IMR-90 (cell line): ENCODE measurements around the gene ANTXRL. TPM values are rescaled to one million over a fixed set of nuclear protein-coding genes. Genes with fewer than 3 reads are reported as not detected.

Experiments
- ATAC-seq: fragments of 200-7000 bp; cut with Tn5 transposase; 2 replicates; pipeline ENCODE4 v1.9.1; 2020; ENCODE audit warnings: low read depth, mild to moderate bottlenecking, moderate library complexity
- BruUV-seq: library from RNA; stranded (reverse); fragments of 400-500 nt; replicated peaks from 2 replicates; lab custom pipeline; 2021; lab: Mats Ljungman, UMichigan
- CTCF ChIA-PET: fragments of 300-600 bp; formaldehyde crosslinking; extraction: SDS; loops from one replicate; lab custom pipeline; 2021; ENCODE audit warnings: antibody characterized with exemption; lab: Yijun Ruan, JAX
- POLR2A ChIA-PET: fragments of 300-600 bp; sonication (Branson Sonifier 250); formaldehyde crosslinking; loops from one replicate; lab custom pipeline; 2022; ENCODE audit warnings: antibody characterized with exemption; ENCODE audit not compliant: unreplicated experiment; lab: Charles Lee
- DNase-seq: peaks from one replicate; pipeline ENCODE4 v3.0.0; 2013
- H2AFZ ChIP-seq: replicated peaks from 2 replicates; pipeline ENCODE3; 2013; ENCODE audit warnings: low read length, mild to moderate bottlenecking; ENCODE audit not compliant: poor library complexity
- H2AK5ac ChIP-seq: 2 replicates; pipeline ENCODE4 v1.6.1; 2013; ENCODE audit warnings: low read depth, low read length, inconsistent platforms
- H2AK9ac ChIP-seq: replicated peaks from 2 replicates; pipeline ENCODE3; 2013; ENCODE audit warnings: mild to moderate bottlenecking, low read depth, low read length, moderate library complexity; ENCODE audit not compliant: poor library complexity
- H2BK120ac ChIP-seq: 2 replicates; pipeline ENCODE4 v1.6.1; 2013; ENCODE audit warnings: low read depth, low read length, inconsistent platforms
- H2BK15ac ChIP-seq: 3 replicates; pipeline ENCODE4 v1.6.1; 2013; ENCODE audit warnings: low read depth, low read length, inconsistent platforms
- H2BK20ac ChIP-seq: 2 replicates; pipeline ENCODE4 v1.6.1; 2013; ENCODE audit warnings: low read depth, mild to moderate bottlenecking, inconsistent platforms, low read length, moderate library complexity
- H2BK5ac ChIP-seq: 2 replicates; pipeline ENCODE4 v1.6.1; 2013; ENCODE audit warnings: mild to moderate bottlenecking, low read depth, low read length, inconsistent platforms; ENCODE audit not compliant: poor library complexity, severe bottlenecking
- H3K14ac ChIP-seq: replicated peaks from 2 replicates; pipeline ENCODE4 v1.6.1; 2013; ENCODE audit warnings: low read depth, low read length, inconsistent platforms
- H3K18ac ChIP-seq: 2 replicates; pipeline ENCODE4 v1.6.1; 2013; ENCODE audit warnings: low read depth, low read length, control low read depth
- H3K23ac ChIP-seq: 2 replicates; pipeline ENCODE4 v1.6.1; 2013; ENCODE audit warnings: low read depth, low read length, inconsistent platforms
- H3K27ac ChIP-seq: 2 replicates; pipeline ENCODE4 v1.5.1; 2013; ENCODE audit warnings: mild to moderate bottlenecking, control low read depth, low read length; ENCODE audit not compliant: insufficient read depth
- H3K27me3 ChIP-seq: 2 replicates; pipeline ENCODE4 v1.6.1; 2013; ENCODE audit warnings: low read length; ENCODE audit not compliant: control insufficient read depth, insufficient read depth
- H3K36me3 ChIP-seq: 2 replicates; pipeline ENCODE4 v1.6.1; 2013; ENCODE audit warnings: low read length, mixed read lengths; ENCODE audit not compliant: control insufficient read depth, insufficient read depth
- H3K4ac ChIP-seq: 2 replicates; pipeline ENCODE4 v1.6.1; 2013; ENCODE audit warnings: low read depth, low read length, inconsistent platforms
- H3K4me1 ChIP-seq: 2 replicates; pipeline ENCODE4 v1.6.1; 2013; ENCODE audit warnings: low read length, mixed read lengths; ENCODE audit not compliant: control insufficient read depth, insufficient read depth
- H3K4me2 ChIP-seq: 2 replicates; pipeline ENCODE4 v1.6.1; 2013; ENCODE audit warnings: low read depth, mild to moderate bottlenecking, control low read depth, low read length, moderate library complexity
- H3K4me3 ChIP-seq: 2 replicates; pipeline ENCODE4 v1.5.1; 2013; ENCODE audit warnings: low read depth, mild to moderate bottlenecking, control low read depth, low read length, moderate library complexity; ENCODE audit not compliant: insufficient read depth
- H3K56ac ChIP-seq: 2 replicates; pipeline ENCODE4 v1.6.1; 2013; ENCODE audit warnings: low read length, inconsistent platforms; ENCODE audit not compliant: insufficient read depth; ENCODE audit errors: extremely low read depth
- H3K79me1 ChIP-seq, 2 experiments: 2 replicates each; pipeline ENCODE4 v1.6.1; 2013; ENCODE audit warnings: low read length in 2 of 2, inconsistent platforms in 1 of 2, low read depth in 1 of 2
- H3K9ac ChIP-seq: 2 replicates; pipeline ENCODE4 v1.6.1; 2013; ENCODE audit warnings: low read depth, low read length, control low read depth
- H3K9me1 ChIP-seq: 2 replicates; pipeline ENCODE4 v1.6.1; 2013; ENCODE audit warnings: low read length, inconsistent platforms; ENCODE audit not compliant: insufficient read depth
- H3K9me3 ChIP-seq: 2 replicates; pipeline ENCODE4 v1.6.1; 2013; ENCODE audit warnings: low read length; ENCODE audit not compliant: control insufficient read depth, insufficient read depth
- H4K20me1 ChIP-seq: 2 replicates; pipeline ENCODE4 v1.6.1; 2013; ENCODE audit warnings: low read length, inconsistent platforms; ENCODE audit not compliant: insufficient read depth
- H4K5ac ChIP-seq: 2 replicates; pipeline ENCODE4 v1.6.1; 2013; ENCODE audit warnings: mild to moderate bottlenecking, low read depth, low read length, control low read depth
- H4K8ac ChIP-seq, 2 experiments: 2 replicates each; pipeline ENCODE4 v1.6.1; 2013; ENCODE audit warnings: low read depth in 2 of 2, low read length in 2 of 2, control low read depth in 1 of 2, inconsistent platforms in 1 of 2
- H4K91ac ChIP-seq: 2 replicates; pipeline ENCODE4 v1.6.1; 2013; ENCODE audit warnings: low read depth, low read length, inconsistent platforms; ENCODE audit not compliant: insufficient read depth
- BHLHE40 ChIP-seq: fragments of 150-350 bp; IDR thresholded peaks from 2 replicates; pipeline ENCODE4 v1.6.1; 2016; ENCODE audit warnings: mild to moderate bottlenecking, low read depth, low read length
- NFE2L2 ChIP-seq: fragments of 150-350 bp; IDR thresholded peaks from 2 replicates; pipeline ENCODE4 v1.6.1; 2016; ENCODE audit warnings: low read depth, mild to moderate bottlenecking, low read length
- POLR2A ChIP-seq: IDR thresholded peaks from 2 replicates; pipeline ENCODE4 v1.6.1; 2012; ENCODE audit warnings: mild to moderate bottlenecking, low read depth, low read length
- RAD21 ChIP-seq: IDR thresholded peaks from 2 replicates; pipeline ENCODE4 v1.6.1; 2012; ENCODE audit warnings: low read length, improper control_type of control experiment
- WGBS, 2 experiments: methylation state at CpG; one replicate each; pipeline versions ENCODE4 v1.1.5 to v1.1.7; 2013; ENCODE audit warnings: missing lambda C conversion rate in 2 of 2; ENCODE audit not compliant: insufficient read length in 1 of 2; ENCODE audit errors: extremely low coverage in 2 of 2; 5-methylcytosine and 5-hydroxymethylcytosine counted together
- dilution Hi-C: fragments of 300-500 bp; cut with HindIII; formaldehyde crosslinking; loops from one replicate; pipeline ENCODE4 v1.14.3; 2018; ENCODE audit warnings: low sequenced_read_pairs; ENCODE audit not compliant: unreplicated experiment
- in situ Hi-C: fragments of 300-500 bp; cut with MboI; formaldehyde crosslinking; loops from 3 replicates; pipeline ENCODE4 v1.14.3; 2019; ENCODE audit warnings: low sequenced_read_pairs, inconsistent platforms, mixed read lengths
- intact Hi-C: fragments of 100-400 bp; cut with micrococcal nuclease; formaldehyde crosslinking; loops from 2 replicates; pipeline ENCODE4 v1.10.0; 2022
- polyA plus RNA-seq, 3 experiments: library from polyadenylated mRNA; depleted of rRNA; stranded (reverse); fragments of >200 nt; gene quantifications; 2 replicates each; pipeline ENCODE4 v1.2.3, GENCODE V29; 2012; ENCODE audit warnings: low replicate concordance in 1 of 3
- total RNA-seq: library from RNA; depleted of rRNA; stranded (reverse); fragments of >200 nt; gene quantifications from 2 replicates; pipeline ENCODE4 v1.2.3, GENCODE V29; 2012
- TF ChIP-seq, protein P1 (sequence below): fragments of 150-350 bp; IDR thresholded peaks from 2 replicates; pipeline ENCODE4 v1.6.1; 2016; ENCODE audit warnings: low read depth, mild to moderate bottlenecking, low read length, moderate library complexity, borderline replicate concordance

Gene ANTXRL
- total and polyA plus RNA-seq, 2 of the 4 experiments (the other 2 are of a cell fraction), result not detected

DNA sequence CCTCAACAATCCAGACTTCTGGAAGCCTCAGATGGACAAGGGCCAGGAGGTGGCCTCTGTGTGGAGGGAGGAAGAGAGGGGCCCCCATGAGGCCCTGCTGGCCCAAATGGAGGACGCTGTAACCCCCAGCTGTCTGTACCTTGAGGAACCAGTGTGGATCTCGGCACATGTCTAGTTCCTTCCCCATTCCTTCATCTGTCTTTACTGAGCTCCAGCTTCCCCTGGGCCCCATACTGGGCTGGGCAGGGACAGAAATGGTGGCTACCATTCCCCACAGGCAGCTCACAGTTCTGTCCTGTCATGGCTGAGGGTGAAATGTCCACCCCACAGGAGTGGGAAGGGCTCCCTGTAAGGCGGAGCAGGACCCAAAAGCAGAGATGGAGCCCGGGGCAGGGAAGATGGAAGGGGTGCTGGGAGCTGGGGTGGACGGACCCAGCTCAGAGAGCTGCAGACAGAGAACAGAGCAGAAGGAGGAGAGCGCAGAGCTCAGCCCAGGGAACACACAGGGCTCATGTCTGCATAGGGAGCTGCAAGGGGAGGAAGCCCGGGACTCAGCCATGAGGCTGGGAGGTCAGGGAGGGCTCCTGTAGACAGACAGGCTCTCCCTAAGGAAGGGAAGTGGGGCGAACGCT is 22.8 kb downstream of the ANTXRL start:
- H3K4me3 ChIP-seq, result no peak overlapping the region
- no peak overlapping the region for H2BK20ac ChIP-seq
- H4K20me1 ChIP-seq, result no peaks in the 10 kb centered on the region
- no peak overlapping the region for H3K4me2 ChIP-seq
- WGBS, 2 experiments, result 87% methylated on average over 4 of the region's 9 CpGs; no CpG with 5 or more reads in 1 of the 2 experiments
- peak overlapping the region; percentile 42 for H2AK9ac ChIP-seq
- no peak overlapping the region for H3K18ac ChIP-seq
- H4K5ac ChIP-seq, result no peak overlapping the region
- no peak overlapping the region for H3K27ac ChIP-seq
- no peak overlapping the region for H3K9ac ChIP-seq
- H2BK15ac ChIP-seq, result no peak overlapping the region
- peak overlapping the region; percentile 37; the same call in 1 of the 2 replicates for H3K4ac ChIP-seq
- no peak overlapping the region for H3K56ac ChIP-seq
- TF ChIP-seq RAD21 (no peak), NFE2L2 (no peak), BHLHE40 (no peak), POLR2A (no peak)
- TF ChIP-seq, protein P1, sequence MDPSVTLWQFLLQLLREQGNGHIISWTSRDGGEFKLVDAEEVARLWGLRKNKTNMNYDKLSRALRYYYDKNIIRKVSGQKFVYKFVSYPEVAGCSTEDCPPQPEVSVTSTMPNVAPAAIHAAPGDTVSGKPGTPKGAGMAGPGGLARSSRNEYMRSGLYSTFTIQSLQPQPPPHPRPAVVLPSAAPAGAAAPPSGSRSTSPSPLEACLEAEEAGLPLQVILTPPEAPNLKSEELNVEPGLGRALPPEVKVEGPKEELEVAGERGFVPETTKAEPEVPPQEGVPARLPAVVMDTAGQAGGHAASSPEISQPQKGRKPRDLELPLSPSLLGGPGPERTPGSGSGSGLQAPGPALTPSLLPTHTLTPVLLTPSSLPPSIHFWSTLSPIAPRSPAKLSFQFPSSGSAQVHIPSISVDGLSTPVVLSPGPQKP, result no peak
- no peak overlapping the region for H3K14ac ChIP-seq
- dilution Hi-C loops (no loop called here), in situ Hi-C loops (no loop called here), intact Hi-C loops (no loop called here)
- H2AFZ ChIP-seq, result peak overlapping the region; percentile 32
- H3K36me3 ChIP-seq, result no peaks in the 10 kb centered on the region
- no peak overlapping the region for H4K91ac ChIP-seq
- H2BK5ac ChIP-seq, result no peak overlapping the region
- H3K9me3 ChIP-seq, result no peaks in the 10 kb centered on the region
- H2AK5ac ChIP-seq, result peak overlapping the region; percentile 14; the same call in 1 of the 2 replicates
- POLR2A ChIA-PET, result no interaction called here
- H4K8ac ChIP-seq, result no peak overlapping the region
- peaks cover 12% of the 10 kb centered on the region for H3K4me1 ChIP-seq
- CTCF ChIA-PET, result no interaction called here
- 0 out of 2 replicates have a peak overlapping the region, but pooled peaks have one; percentile 43 for H2BK120ac ChIP-seq
- ATAC-seq, result no peak
- no peak for DNase-seq
- H3K79me1 ChIP-seq, result no peaks in the 10 kb centered on the region; a peak in 1 of 4 replicates
- no TSS peak for BruUV-seq
- H3K23ac ChIP-seq, result no peak overlapping the region
- peaks cover 6% of the 10 kb centered on the region; the same call in 1 of the 2 replicates for H3K27me3 ChIP-seq
- H3K9me1 ChIP-seq, result peaks cover 10% of the 10 kb centered on the region
